Brain microvascular endothelial cell (primary cell): ENCODE measurements around the gene SPDEF.

Experiments
- DNase-seq: peaks from one replicate; pipeline ENCODE4 v3.0.0-alpha.2; 2020
- H3K27ac ChIP-seq: fragments of 250-450 bp; sonication (Bioruptor Pico); 2 replicates; pipeline ENCODE4 v1.5.1; 2020; ENCODE audit warnings: mild to moderate bottlenecking, moderate library complexity
- H3K27me3 ChIP-seq: fragments of 250-450 bp; sonication (Bioruptor Pico); replicated peaks from 2 replicates; pipeline ENCODE4 v1.5.1; 2020; ENCODE audit warnings: mild to moderate bottlenecking
- H3K36me3 ChIP-seq: fragments of 250-450 bp; sonication (Bioruptor Pico); replicated peaks from 2 replicates; pipeline ENCODE4 v1.5.1; 2020; ENCODE audit warnings: mild to moderate bottlenecking
- H3K4me3 ChIP-seq: 2 replicates; pipeline ENCODE4 v1.5.1; 2011; ENCODE audit warnings: low read depth, mild to moderate bottlenecking, control low read depth, low read length, moderate library complexity
- CTCF ChIP-seq: IDR thresholded peaks from 2 replicates; pipeline ENCODE4 v1.5.1; 2011; ENCODE audit warnings: low read depth, mild to moderate bottlenecking, moderate library complexity, low read length, control low read depth, inconsistent platforms; ENCODE audit errors: missing control alignments
- in situ Hi-C: cut with HindIII; loops from 2 replicates; pipeline ENCODE4 v1.10.0; 2017; ENCODE audit warnings: low sequenced_read_pairs, low pct_ligation_motif_present

Gene SPDEF

DNA sequence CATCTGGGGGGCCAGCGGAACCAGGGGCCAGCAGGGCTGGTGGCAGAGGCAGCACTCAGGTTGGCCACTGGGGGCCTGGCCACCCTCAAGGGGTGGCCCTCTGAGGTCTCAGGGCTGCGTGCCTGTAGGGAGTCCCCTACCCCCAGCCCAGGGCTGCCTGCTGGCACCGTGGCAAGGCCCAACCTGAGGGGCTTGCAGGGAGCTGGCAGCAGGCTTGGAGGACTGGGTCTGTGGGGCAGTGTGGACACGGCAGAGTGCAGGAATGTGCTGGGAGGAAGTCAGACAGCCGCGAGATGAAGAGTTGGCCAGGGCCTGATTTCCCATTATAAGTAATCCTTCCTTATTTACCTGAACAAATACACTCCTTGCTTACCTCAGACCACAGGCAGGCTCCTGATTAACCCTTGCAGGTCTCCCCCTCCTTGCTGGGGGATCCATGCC is at the start of gene SPDEF:
TSS of gene SPDEF (minus strand) at position 299 of the 441 bp plus-strand sequence. CDS start 11,874 bp downstream, outside the sequence.
- in situ Hi-C loops = no loop called here
- DNase-seq = no peak
- peak; percentile 17 for TF ChIP-seq CTCF
- Histone ChIP-seq H3K36me3 (no peaks in the 10 kb centered on the region), H3K27ac (no peak within 1 kb of the TSS), H3K4me3 (no peak within 1 kb of the TSS), H3K27me3 (no peaks in the 10 kb centered on the region)

- Histone ChIP-seq H3K27ac (no peak overlapping the region), H3K27me3 (no peaks in the 10 kb centered on the region), H3K36me3 (peaks cover 2% of the 10 kb centered on the region), H3K4me3 (no peak overlapping the region)
- in situ Hi-C loops = no loop called here
- no peak for DNase-seq
- TF ChIP-seq CTCF = no peak
Measured at GRCh38 chr6:34603707-34604106, 47.6 kb upstream of the SPDEF start.

DNA sequence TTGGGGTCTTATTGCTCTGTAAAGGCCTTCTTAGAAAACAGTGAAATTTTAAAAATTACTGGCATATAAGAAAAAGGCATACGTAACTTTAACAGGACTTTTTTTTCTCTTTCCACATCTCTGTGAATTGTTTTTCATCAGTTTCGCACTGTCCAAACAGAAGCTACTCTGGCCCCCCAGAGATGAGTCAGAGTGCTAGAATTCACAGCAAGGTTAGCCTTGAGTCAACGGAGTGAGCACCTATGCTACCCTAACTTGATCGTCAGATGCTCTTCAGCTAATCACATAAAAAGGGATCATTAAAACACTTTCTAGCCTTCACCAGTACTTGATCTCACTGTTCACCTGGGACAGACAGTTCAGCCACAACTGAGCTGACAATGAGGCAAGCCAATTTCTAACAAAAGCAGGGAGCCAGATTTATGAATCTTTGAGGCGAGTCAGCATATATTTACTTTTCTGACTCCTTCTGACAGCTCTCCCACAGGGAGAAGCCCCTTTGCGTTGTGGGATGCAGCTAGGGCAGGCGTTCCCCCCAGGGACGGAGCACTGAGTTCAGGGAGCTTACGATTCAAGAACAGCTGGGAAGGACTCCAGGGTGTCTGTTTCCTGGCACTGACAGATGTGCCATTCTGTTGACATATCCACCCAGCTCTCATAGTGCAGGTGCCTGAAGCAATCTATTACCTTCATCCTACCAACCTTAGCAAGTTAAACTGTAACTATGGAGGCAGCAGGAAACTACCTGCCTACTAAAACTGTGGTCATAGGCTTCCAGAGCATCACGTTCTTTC is 46.4 kb upstream of the SPDEF start:
- in situ Hi-C loops = no loop called here
- TF ChIP-seq CTCF = no peak

DNA sequence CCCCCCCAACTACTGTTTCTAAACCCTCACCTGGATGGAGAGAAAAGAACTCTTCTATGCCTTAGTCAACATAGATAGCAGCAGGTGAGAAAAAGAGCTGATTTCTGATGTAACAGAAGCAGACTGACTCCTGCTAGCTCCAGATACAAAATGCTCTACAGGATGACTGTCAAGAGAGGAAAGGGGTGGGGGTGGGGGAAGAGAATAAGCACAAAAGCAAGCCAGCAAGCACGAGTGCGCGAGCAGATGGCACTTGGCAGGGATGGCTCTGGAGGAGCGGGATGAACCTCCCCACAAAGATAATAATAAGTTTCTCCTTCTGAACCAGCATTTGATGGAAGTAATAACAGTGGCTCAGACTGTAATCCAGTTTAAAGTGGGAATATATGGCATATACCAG is 45.6 kb upstream of the SPDEF start:
- in situ Hi-C loops = no loop called here
- DNase-seq = no peak
- Histone ChIP-seq H3K27ac (no peak overlapping the region), H3K4me3 (no peak overlapping the region), H3K27me3 (no peaks in the 10 kb centered on the region), H3K36me3 (peaks cover 2% of the 10 kb centered on the region)
- TF ChIP-seq CTCF = no peak

More for the DNA sequence above, 46.4 kb upstream of the SPDEF start:
- Histone ChIP-seq H3K36me3 (peaks cover 2% of the 10 kb centered on the region), H3K4me3 (no peak overlapping the region), H3K27me3 (no peaks in the 10 kb centered on the region), H3K27ac (no peak overlapping the region)
- DNase-seq = peak; percentile 5

DNA sequence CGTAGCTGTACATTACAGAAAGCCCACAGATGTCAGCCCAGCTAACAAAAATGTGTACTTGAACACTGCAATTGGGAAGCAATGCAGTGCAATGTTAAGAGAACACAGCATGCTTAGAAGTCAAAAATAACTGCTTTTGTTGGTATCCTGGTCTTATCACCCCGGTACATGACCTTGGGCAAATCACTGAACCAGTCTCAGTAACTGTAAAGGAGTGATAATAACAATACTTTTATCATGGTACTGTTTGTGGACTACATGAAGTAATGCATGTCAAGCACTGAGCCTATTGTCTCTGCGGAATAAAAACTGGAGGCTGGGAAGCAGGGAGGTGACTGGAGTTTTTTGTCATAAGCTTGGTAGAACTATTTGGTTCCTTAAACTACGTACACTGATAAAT is 44.7 kb upstream of the SPDEF start:
- Histone ChIP-seq H3K27ac (no peak overlapping the region), H3K4me3 (no peak overlapping the region), H3K36me3 (no peaks in the 10 kb centered on the region), H3K27me3 (no peaks in the 10 kb centered on the region)
- in situ Hi-C loops = no loop called here
- TF ChIP-seq CTCF = no peak
- DNase-seq = no peak
